Osteocyte (in vitro differentiated cells): ENCODE data around the gene ANP32A. TPM values are rescaled to one million over a fixed set of nuclear protein-coding genes. Genes with fewer than 3 reads are reported as not detected.

Experiments
- DNase-seq: peaks from one replicate; pipeline ENCODE4 v3.0.0; 2021; ENCODE audit warnings: mixed read lengths; ENCODE audit not compliant: unreplicated experiment; ENCODE audit errors: extremely low spot score
- H3K27ac Mint-ChIP-seq: one replicate; pipeline ENCODE4 v1.8.0; 2021; ENCODE audit warnings: mild to moderate bottlenecking, mixed read lengths; ENCODE audit not compliant: unreplicated experiment
- H3K27me3 Mint-ChIP-seq: one replicate; pipeline ENCODE4 v1.8.0; 2021; ENCODE audit warnings: mixed read lengths; ENCODE audit not compliant: unreplicated experiment
- H3K36me3 Mint-ChIP-seq: one replicate; pipeline ENCODE4 v1.8.0; 2021; ENCODE audit warnings: mixed read lengths; ENCODE audit not compliant: unreplicated experiment
- H3K4me1 Mint-ChIP-seq: one replicate; pipeline ENCODE4 v1.8.0; 2021; ENCODE audit warnings: mixed read lengths; ENCODE audit not compliant: unreplicated experiment
- H3K4me3 Mint-ChIP-seq: one replicate; pipeline ENCODE4 v1.8.0; 2021; ENCODE audit warnings: mild to moderate bottlenecking, moderate library complexity, mixed read lengths; ENCODE audit not compliant: unreplicated experiment
- H3K9me3 Mint-ChIP-seq: one replicate; pipeline ENCODE4 v1.8.0; 2021; ENCODE audit warnings: mixed read lengths; ENCODE audit not compliant: unreplicated experiment
- CTCF ChIP-seq: fragments of 200-600 bp; sonication (generic); IDR thresholded peaks from 2 replicates; pipeline ENCODE4 v1.5.0; 2021; ENCODE audit warnings: antibody characterized with exemption, mild to moderate bottlenecking, moderate library complexity
- total RNA-seq: library from RNA; stranded (reverse); gene quantifications from 2 replicates; pipeline ENCODE4 v1.2.1, GENCODE V29; 2021

The ANP32A gene
- total RNA-seq, 1 donor from 2014 or later, result 155 TPM

DNA sequence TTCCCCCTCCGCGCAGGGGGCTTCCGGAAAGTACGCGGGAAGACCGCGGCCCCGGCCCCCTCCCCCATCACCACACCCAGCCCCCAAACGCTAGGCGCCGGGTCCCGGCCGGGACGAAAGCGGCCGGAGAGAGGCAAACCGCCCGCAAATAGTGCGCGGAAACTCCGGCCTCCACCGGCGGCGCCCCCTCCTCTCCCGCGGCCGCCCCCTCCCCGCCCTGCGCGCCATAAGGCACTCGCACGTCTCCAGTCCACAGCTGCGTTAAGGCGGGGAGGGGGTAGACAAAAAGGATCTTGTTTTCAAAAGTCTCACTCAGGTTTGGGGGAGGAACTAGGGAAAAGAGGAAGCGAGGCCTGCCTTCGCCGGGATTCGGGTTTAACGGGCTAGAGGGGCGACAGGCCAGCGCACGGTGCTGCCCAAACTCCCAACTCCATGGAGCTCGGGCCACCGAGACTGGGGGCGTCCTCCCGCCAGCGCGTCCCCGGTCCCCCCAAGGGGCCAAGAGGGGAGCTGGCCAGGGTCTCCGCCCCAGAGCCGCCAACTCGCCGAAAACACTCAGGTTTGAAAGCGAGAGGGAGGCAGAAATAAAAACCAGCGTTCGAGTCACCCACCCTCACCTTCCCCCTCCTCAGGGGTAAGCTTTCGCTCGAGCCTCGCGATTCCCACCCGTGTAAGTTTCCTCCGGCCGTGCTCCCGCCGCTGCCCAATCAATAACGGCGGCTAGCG is 1.8 kb downstream of the ANP32A start:
- no peaks in the 10 kb centered on the region for H3K27me3 Mint-ChIP-seq

GRCh38 chr15:68818066-68818768 is 2.5 kb downstream of the ANP32A start:
- Mint-ChIP-seq H3K36me3 (no peaks in the 10 kb centered on the region), H3K27ac (peak overlapping the region; percentile 59), H3K4me3 (peak overlapping the region; percentile 100), H3K9me3 (no peaks in the 10 kb centered on the region), H3K4me1 (peaks cover 50% of the 10 kb centered on the region), H3K27me3 (no peaks in the 10 kb centered on the region)
- TF ChIP-seq CTCF, result no peak
- peak; percentile 89 for DNase-seq

More for the DNA sequence above, 1.8 kb downstream of the ANP32A start:
- Mint-ChIP-seq H3K9me3 (no peaks in the 10 kb centered on the region), H3K4me1 (peaks cover 45% of the 10 kb centered on the region), H3K27ac (peak overlapping the region; percentile 98), H3K36me3 (no peaks in the 10 kb centered on the region), H3K4me3 (peak overlapping the region; percentile 100)
- no peak for TF ChIP-seq CTCF
- peak; percentile 81 for DNase-seq

- Mint-ChIP-seq H3K4me3 (peak overlapping the region; percentile 92), H3K36me3 (no peaks in the 10 kb centered on the region), H3K27ac (peak overlapping the region; percentile 95), H3K9me3 (no peaks in the 10 kb centered on the region), H3K27me3 (no peaks in the 10 kb centered on the region), H3K4me1 (peaks cover 51% of the 10 kb centered on the region)
- TF ChIP-seq CTCF, result no peak
- DNase-seq, result peak; percentile 84
These were observed 3.2 kb downstream of the ANP32A start for GRCh38 chr15:68817304-68818065.

DNA sequence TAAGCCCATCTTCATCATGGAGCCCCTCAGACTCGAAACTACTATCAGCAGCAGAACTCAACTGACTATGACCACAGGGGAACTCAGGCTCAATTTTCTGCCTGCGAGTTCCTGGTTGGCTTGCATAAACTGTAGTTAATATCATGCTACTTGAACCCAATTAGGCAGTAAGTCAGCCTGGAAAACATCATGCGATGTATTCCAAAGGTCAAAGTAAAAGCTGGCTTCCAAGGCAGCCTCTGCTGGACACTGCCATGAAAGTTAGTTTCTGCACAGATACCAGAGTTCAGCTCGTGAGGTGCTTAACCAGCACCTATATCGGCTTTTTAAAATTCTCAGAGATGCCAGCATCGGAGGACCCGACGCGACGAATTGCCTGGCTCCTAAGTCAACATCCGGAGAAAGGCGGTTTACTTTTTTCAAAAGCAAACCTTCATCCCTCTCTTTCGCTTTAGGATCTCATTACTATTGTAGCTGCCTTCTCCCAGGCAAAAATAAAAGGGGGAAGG is 3.8 kb downstream of the ANP32A start:
- DNase-seq, result no peak
- Mint-ChIP-seq H3K4me1 (peaks cover 53% of the 10 kb centered on the region), H3K36me3 (no peaks in the 10 kb centered on the region), H3K4me3 (peak overlapping the region; percentile 92), H3K27ac (peak overlapping the region; percentile 95), H3K27me3 (no peaks in the 10 kb centered on the region), H3K9me3 (no peaks in the 10 kb centered on the region)
- no peak for TF ChIP-seq CTCF
